ENCODE results near the gene PIP5K1C. TPM values are rescaled to one million over a fixed set of nuclear protein-coding genes. Genes with fewer than 3 reads are reported as not detected.

PIP5K1C gene
- total and polyA plus RNA-seq, 9 of the 15 experiments (the other 6 are each of a cell fraction or from before 2014, with no cell fraction given): 0.38 to 22.1 (median 4.1) TPM

DNA sequence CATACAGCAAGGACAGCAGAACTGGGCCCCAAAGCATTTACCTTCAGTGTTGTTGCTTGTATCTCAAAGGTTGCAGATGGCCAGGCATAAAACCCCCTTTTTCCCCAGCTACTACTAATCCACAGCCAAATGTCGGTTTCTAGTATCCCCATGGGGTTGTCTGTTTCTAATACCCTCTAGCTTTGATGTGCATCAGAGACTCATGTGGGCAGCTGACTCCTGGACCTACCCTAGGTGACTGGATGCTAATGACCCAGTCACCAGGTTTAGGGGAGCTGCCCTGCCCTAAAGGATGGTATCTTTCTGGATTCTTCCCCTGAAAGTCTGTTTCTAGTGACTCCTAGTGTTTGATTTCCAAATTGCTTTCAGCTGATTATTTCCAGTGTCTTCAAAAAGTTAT is 31.8 kb upstream of the PIP5K1C start:
- Histone ChIP-seq H3K36me3 (ENCODE audit: control insufficient read depth, insufficient read depth, low read length) (no peaks in the 10 kb centered on the region), H3K9ac (ENCODE audit: insufficient read depth in 1 of 2, low read depth in 2 of 2, low read length in 2 of 2) (no peak overlapping the region), H3K4me3 (no peak overlapping the region), H3K9me3 (replicated peaks; ENCODE audit: control insufficient read depth, insufficient read depth, low read depth, low read length) (0 out of 2 replicates have a peak, but pooled peaks cover 2% of the 10 kb centered on the region), H3K79me2 (ENCODE audit: control insufficient read depth, insufficient read depth, low read length) (no peaks in the 10 kb centered on the region), H3K4me1 (replicated peaks in 1 of 2; ENCODE audit: control insufficient read depth in 2 of 2, insufficient read depth in 2 of 2, low read length in 2 of 2) (peaks cover 5 to 28% of the 10 kb centered on the region in 2 experiments; a peak in 4 of 5 replicates), H2AFZ (ENCODE audit: low read depth, low read length) (no peak overlapping the region), H4K20me1 (replicated peaks; ENCODE audit: control insufficient read depth, insufficient read depth, low read length) (no peaks in the 10 kb centered on the region), H3K9me1 (ENCODE audit: control insufficient read depth, insufficient read depth, low read length) (no peaks in the 10 kb centered on the region), H3K27me3 (ENCODE audit: control insufficient read depth in 2 of 2, insufficient read depth in 2 of 2, low read length in 2 of 2) (peaks cover 0 to 6% of the 10 kb centered on the region in 2 experiments; a peak in 1 of 5 replicates), H3K27ac (ENCODE audit: extremely low read depth, low read depth, low read length) (no peak overlapping the region), H3K4me2 (ENCODE audit: insufficient read depth, low read length) (no peak overlapping the region)
- no peak for ATAC-seq
- no peak for DNase-seq (ENCODE audit: extremely low read depth in 1 of 4, low spot score in 3 of 4)
- ChIA-PET CTCF (ENCODE audit: low intra/inter-chr PET ratio) (no interaction called here), POLR2A (no interaction called here)
- TF ChIP-seq ESRRA (IDR thresholded peaks at IDR 0.05; ENCODE audit: borderline replicate concordance, low read depth) (0 out of 2 replicates have a peak, but pooled peaks have one; percentile 27), CBX3 (IDR thresholded peaks at IDR 0.05; ENCODE audit: borderline replicate concordance in 1 of 2, low read length in 2 of 2) (0 out of 3 replicates have a peak, but pooled peaks of 1 of the 2 experiments have one; percentile 22), GATAD2A (IDR thresholded peaks at IDR 0.05) (no peak), PHF21A (IDR thresholded peaks at IDR 0.05; ENCODE audit: borderline replicate concordance, low read depth) (peak; percentile 84; the same call in 1 of the 2 replicates), PTBP1 (IDR thresholded peaks at IDR 0.05; ENCODE audit: low read depth, low read length) (peak; percentile 100), FOXK2 (conservative IDR thresholded peaks at IDR 0.05 in 1 of 2, IDR thresholded peaks at IDR 0.05 in 1 of 2; ENCODE audit: low read depth in 2 of 2) (no peak), RBM25 (IDR thresholded peaks at IDR 0.05; ENCODE audit: low read depth, low read length, severe bottlenecking) (peak; percentile 96), BCOR (IDR thresholded peaks at IDR 0.05) (peak; percentile 85), TARDBP (IDR thresholded peaks at IDR 0.05) (no peak), MIER1 (IDR thresholded peaks at IDR 0.05; ENCODE audit: low read depth) (peak; percentile 100), SMARCA5 (IDR thresholded peaks at IDR 0.05) (peak; percentile 97), KDM1A (IDR thresholded peaks at IDR 0.05) (peak; percentile 25 to 59; a peak in 1 of 4 replicates), ZSCAN29 (IDR thresholded peaks at IDR 0.05) (peak; percentile 67; the same call in 1 of the 2 replicates), ETV1 (tag; conservative IDR thresholded peaks at IDR 0.05; ENCODE audit: low read depth) (no peak), HDAC2 (IDR thresholded peaks at IDR 0.05) (0 out of 2 replicates have a peak, but pooled peaks have one; percentile 29)
- TF ChIP-seq, protein P1, sequence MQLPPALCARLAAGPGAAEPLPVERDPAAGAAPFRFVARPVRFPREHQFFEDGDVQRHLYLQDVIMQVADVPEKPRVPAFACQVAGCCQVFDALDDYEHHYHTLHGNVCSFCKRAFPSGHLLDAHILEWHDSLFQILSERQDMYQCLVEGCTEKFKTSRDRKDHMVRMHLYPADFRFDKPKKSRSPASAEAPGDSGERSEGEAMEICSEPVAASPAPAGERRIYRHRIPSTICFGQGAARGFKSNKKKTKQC (CRISPR knock-in tag; IDR thresholded peaks at IDR 0.05): no peak
- TF ChIP-seq, protein P2, sequence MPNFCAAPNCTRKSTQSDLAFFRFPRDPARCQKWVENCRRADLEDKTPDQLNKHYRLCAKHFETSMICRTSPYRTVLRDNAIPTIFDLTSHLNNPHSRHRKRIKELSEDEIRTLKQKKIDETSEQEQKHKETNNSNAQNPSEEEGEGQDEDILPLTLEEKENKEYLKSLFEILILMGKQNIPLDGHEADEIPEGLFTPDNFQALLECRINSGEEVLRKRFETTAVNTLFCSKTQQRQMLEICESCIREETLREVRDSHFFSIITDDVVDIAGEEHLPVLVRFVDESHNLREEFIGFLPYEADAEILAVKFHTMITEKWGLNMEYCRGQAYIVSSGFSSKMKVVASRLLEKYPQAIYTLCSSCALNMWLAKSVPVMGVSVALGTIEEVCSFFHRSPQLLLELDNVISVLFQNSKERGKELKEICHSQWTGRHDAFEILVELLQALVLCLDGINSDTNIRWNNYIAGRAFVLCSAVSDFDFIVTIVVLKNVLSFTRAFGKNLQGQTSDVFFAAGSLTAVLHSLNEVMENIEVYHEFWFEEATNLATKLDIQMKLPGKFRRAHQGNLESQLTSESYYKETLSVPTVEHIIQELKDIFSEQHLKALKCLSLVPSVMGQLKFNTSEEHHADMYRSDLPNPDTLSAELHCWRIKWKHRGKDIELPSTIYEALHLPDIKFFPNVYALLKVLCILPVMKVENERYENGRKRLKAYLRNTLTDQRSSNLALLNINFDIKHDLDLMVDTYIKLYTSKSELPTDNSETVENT (CRISPR knock-in tag; IDR thresholded peaks at IDR 0.05): no peak
- intact Hi-C loops (cut with micrococcal nuclease) (no loop called here), in situ Hi-C loops (cut with MboI) (no loop called here)
- WGBS (ENCODE audit: insufficient coverage, low coverage, missing lambda C conversion rate): 69% methylated on average over 1 of the region's 1 CpG
- BruUV-seq (replicated peaks): no TSS peak
- no peak for FAIRE-seq
